ENCODE measurements around the gene PITX3.
"Not testable (repeated sequence)": the region's sequence is repeated elsewhere in the genome, so short reads cannot be mapped to it uniquely, and the experiment has no call there.

PITX3 gene

GRCh38 chr10:102254426-102254825, 13.1 kb upstream of the PITX3 start:
- DNase-seq, result no peak

- not testable (repeated sequence) for DNase-seq
Measured at GRCh38 chr10:102252508-102252907, 11.2 kb upstream of the PITX3 start.

- no peak for DNase-seq
Measured at GRCh38 chr10:102247734-102248133, 6.4 kb upstream of the PITX3 start.

- DNase-seq, result no peak
Measured at GRCh38 chr10:102246261-102246660, 4.9 kb upstream of the PITX3 start.

- DNase-seq, result no peak
Measured at GRCh38 chr10:102245932-102246251, 4.6 kb upstream of the PITX3 start.

- peak; percentile 89 for DNase-seq
Measured at GRCh38 chr10:102245082-102245931, 4.0 kb upstream of the PITX3 start, which contains the start of gene GBF1. Gene GBF1, plus strand, starts transcription at chr10:102245532. Its CDS starts 13,407 bp downstream, at chr10:102258939.

GRCh38 chr10:102243309-102243708, 2.0 kb upstream of the PITX3 start:
- no peak for DNase-seq

- DNase-seq, result no peak
Measured at GRCh38 chr10:102242118-102242485, 790 bp upstream of the PITX3 start.

- DNase-seq, result no peak
Measured at GRCh38 chr10:102241032-102241443, 274 bp downstream of the PITX3 start.

- DNase-seq, result no peak
Measured at GRCh38 chr10:102240467-102241031, 763 bp downstream of the PITX3 start.

- no peak for DNase-seq
Measured at GRCh38 chr10:102237711-102238252, 3.5 kb downstream of the PITX3 start.

GRCh38 chr10:102236006-102236405, 5.3 kb downstream of the PITX3 start:
- no peak for DNase-seq

GRCh38 chr10:102235598-102235920, 5.8 kb downstream of the PITX3 start:
- DNase-seq, result no peak

GRCh38 chr10:102234888-102235597, 6.3 kb downstream of the PITX3 start:
- DNase-seq, result no peak

- DNase-seq, result no peak
Measured at GRCh38 chr10:102233997-102234396, 7.3 kb downstream of the PITX3 start.

- DNase-seq, result peak; percentile 74
Measured at GRCh38 chr10:102231357-102232318, 9.7 kb downstream of the PITX3 start.

- peak; percentile 49 for DNase-seq
Measured at GRCh38 chr10:102230861-102231356, 10.4 kb downstream of the PITX3 start.

GRCh38 chr10:102230264-102230860, 10.9 kb downstream of the PITX3 start:
- peak; percentile 42 for DNase-seq

- peak; percentile 87 for DNase-seq
Measured at GRCh38 chr10:102229810-102230263, 11.5 kb downstream of the PITX3 start.

GRCh38 chr10:102227050-102227449, 14.3 kb downstream of the PITX3 start:
- DNase-seq, result no peak

- no peak for DNase-seq
Measured at GRCh38 chr10:102226542-102226870, 14.8 kb downstream of the PITX3 start.
